ENCODE results near the gene CLDN8.

CLDN8 gene

GRCh38 chr21:30227128-30227527 lies 11.2 kb upstream of the CLDN8 start:
- TF ChIP-seq FOXM1 (IDR thresholded peaks at IDR 0.05; ENCODE audit: borderline replicate concordance, low read depth): no peak
- TF ChIP-seq YY1 (IDR thresholded peaks at IDR 0.05; ENCODE audit: low read depth): no peak
- TF ChIP-seq, protein P1, sequence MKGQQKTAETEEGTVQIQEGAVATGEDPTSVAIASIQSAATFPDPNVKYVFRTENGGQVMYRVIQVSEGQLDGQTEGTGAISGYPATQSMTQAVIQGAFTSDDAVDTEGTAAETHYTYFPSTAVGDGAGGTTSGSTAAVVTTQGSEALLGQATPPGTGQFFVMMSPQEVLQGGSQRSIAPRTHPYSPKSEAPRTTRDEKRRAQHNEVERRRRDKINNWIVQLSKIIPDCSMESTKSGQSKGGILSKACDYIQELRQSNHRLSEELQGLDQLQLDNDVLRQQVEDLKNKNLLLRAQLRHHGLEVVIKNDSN (IDR thresholded peaks at IDR 0.05): no peak
- TF ChIP-seq EP300 (IDR thresholded peaks at IDR 0.05; ENCODE audit: borderline replicate concordance): no peak
- TF ChIP-seq TAF1 (IDR thresholded peaks at IDR 0.05; ENCODE audit: low read depth): no peak
- no peak for TF ChIP-seq RAD21 (IDR thresholded peaks at IDR 0.05; ENCODE audit: low read depth)
- no peak for TF ChIP-seq EGR1 (IDR thresholded peaks at IDR 0.05)
- TF ChIP-seq TCF12 (IDR thresholded peaks at IDR 0.05; ENCODE audit: low read depth): no peak
- TF ChIP-seq CREB1 (IDR thresholded peaks at IDR 0.05; ENCODE audit: low read depth): no peak
- TF ChIP-seq NFIC (IDR thresholded peaks at IDR 0.05): no peak
- TF ChIP-seq ZBTB7A (IDR thresholded peaks at IDR 0.05; ENCODE audit: low read depth): no peak
- TF ChIP-seq MAX (IDR thresholded peaks at IDR 0.05): no peak
- no peak for TF ChIP-seq REST (IDR thresholded peaks at IDR 0.05; ENCODE audit: low read depth)
- TF ChIP-seq CEBPB (IDR thresholded peaks at IDR 0.05): no peak
- TF ChIP-seq TEAD4 (IDR thresholded peaks at IDR 0.05): no peak

GRCh38 chr21:30223596-30223995 lies 7.7 kb upstream of the CLDN8 start:
- TF ChIP-seq TEAD4 (IDR thresholded peaks at IDR 0.05) (no peak), CEBPB (IDR thresholded peaks at IDR 0.05) (no peak), EGR1 (IDR thresholded peaks at IDR 0.05) (no peak), TCF12 (IDR thresholded peaks at IDR 0.05; ENCODE audit: low read depth) (no peak), MAX (IDR thresholded peaks at IDR 0.05) (no peak), RAD21 (IDR thresholded peaks at IDR 0.05; ENCODE audit: low read depth) (no peak), YY1 (IDR thresholded peaks at IDR 0.05; ENCODE audit: low read depth) (no peak), EP300 (IDR thresholded peaks at IDR 0.05; ENCODE audit: borderline replicate concordance) (no peak), FOXM1 (IDR thresholded peaks at IDR 0.05; ENCODE audit: borderline replicate concordance, low read depth) (no peak), ZBTB7A (IDR thresholded peaks at IDR 0.05; ENCODE audit: low read depth) (no peak), REST (IDR thresholded peaks at IDR 0.05; ENCODE audit: low read depth) (no peak), CREB1 (IDR thresholded peaks at IDR 0.05; ENCODE audit: low read depth) (no peak), NFIC (IDR thresholded peaks at IDR 0.05) (no peak)
- TF ChIP-seq, protein P1 (IDR thresholded peaks at IDR 0.05): no peak

GRCh38 chr21:30222724-30223123 lies 6.8 kb upstream of the CLDN8 start:
- no peak for TF ChIP-seq TCF12 (IDR thresholded peaks at IDR 0.05; ENCODE audit: low read depth)
- TF ChIP-seq EGR1 (IDR thresholded peaks at IDR 0.05): no peak
- no peak for TF ChIP-seq YY1 (IDR thresholded peaks at IDR 0.05; ENCODE audit: low read depth)
- no peak for TF ChIP-seq TAF1 (IDR thresholded peaks at IDR 0.05; ENCODE audit: low read depth)
- no peak for TF ChIP-seq REST (IDR thresholded peaks at IDR 0.05; ENCODE audit: low read depth)
- no peak for TF ChIP-seq RAD21 (IDR thresholded peaks at IDR 0.05; ENCODE audit: low read depth)
- TF ChIP-seq CEBPB (IDR thresholded peaks at IDR 0.05): no peak
- TF ChIP-seq FOXM1 (IDR thresholded peaks at IDR 0.05; ENCODE audit: borderline replicate concordance, low read depth): no peak
- TF ChIP-seq MAX (IDR thresholded peaks at IDR 0.05): no peak
- TF ChIP-seq, protein P1 (IDR thresholded peaks at IDR 0.05): no peak
- TF ChIP-seq EP300 (IDR thresholded peaks at IDR 0.05; ENCODE audit: borderline replicate concordance): no peak
- no peak for TF ChIP-seq NFIC (IDR thresholded peaks at IDR 0.05)
- TF ChIP-seq ZBTB7A (IDR thresholded peaks at IDR 0.05; ENCODE audit: low read depth): no peak
- TF ChIP-seq TEAD4 (IDR thresholded peaks at IDR 0.05): no peak

Data from Ishikawa (cell line).